ENCODE results near the gene NMT1. TPM values are rescaled to one million over a fixed set of nuclear protein-coding genes. Genes with fewer than 3 reads are reported as not detected.

NMT1 gene
- total and polyA plus RNA-seq, 10 donors: 37.5 to 108 (median 63.9) TPM

GRCh38 chr17:45145035-45145389 is 83.9 kb downstream of the NMT1 start:
- H3K36me3 ChIP-seq: peaks cover 0 to under 1% (median 0%) of the 10 kb centered on the region in 6 donors
- H3K4me3 ChIP-seq: peak overlapping the region in 6 of 8 donors; percentile 27 to 67 (median 46)
- H3K4me1 ChIP-seq: peaks cover 16 to 62% (median 46%) of the 10 kb centered on the region in 6 donors
- H3K27me3 ChIP-seq (replicated peaks in 1 of 7): no peaks in the 10 kb centered on the region
- intact Hi-C loops (cut with DNase I; ENCODE audit: low total_unique reads): no loop called here
- H3K27ac ChIP-seq: peak overlapping the region; percentile 85 to 91 (median 90)
- H3K9me3 ChIP-seq: no peaks in the 10 kb centered on the region
- DNase-seq: peak; percentile 79
- WGBS, 5 donors: 76 to 94% (median 83%) methylated on average over 8 of the region's 8 CpGs
- no peak for TF ChIP-seq POLR2A (IDR thresholded peaks at IDR 0.05)
- no peak for TF ChIP-seq POLR2AphosphoS5 (IDR thresholded peaks at IDR 0.05)
- no peak for TF ChIP-seq CTCF (IDR thresholded peaks at IDR 0.05 in 8 of 11, conservative IDR thresholded peaks at IDR 0.05 in 3 of 11)

GRCh38 chr17:45146166-45146565 is 85.0 kb downstream of the NMT1 start:
- intact Hi-C loops (cut with DNase I; ENCODE audit: low total_unique reads): no loop called here
- Histone ChIP-seq H3K36me3 (no peaks in the 10 kb centered on the region), H3K4me3 (peak overlapping the region in 1 of 8 donors; percentile 73), H3K27me3 (replicated peaks in 1 of 7) (no peaks in the 10 kb centered on the region), H3K27ac (peak overlapping the region in 5 of 8 donors; percentile 95 to 100 (median 99)), H3K9me3 (no peaks in the 10 kb centered on the region), H3K4me1 (peaks cover 25 to 74% (median 54%) of the 10 kb centered on the region in 6 donors)
- TF ChIP-seq CTCF (IDR thresholded peaks at IDR 0.05 in 8 of 11, conservative IDR thresholded peaks at IDR 0.05 in 3 of 11) (no peak), POLR2A (IDR thresholded peaks at IDR 0.05) (no peak), POLR2AphosphoS5 (IDR thresholded peaks at IDR 0.05) (peak in 1 of 3 donors; percentile 21)
- 86 to 90% (median 88%) methylated on average over 10 of the region's 10 CpGs for WGBS, 5 donors
- peak; percentile 81 for DNase-seq

- Histone ChIP-seq H3K4me3 (peak overlapping the region in 7 of 8 donors; percentile 50 to 88 (median 71)), H3K27ac (peak overlapping the region; percentile 95 to 100 (median 99)), H3K4me1 (peaks cover 28 to 77% (median 57%) of the 10 kb centered on the region in 6 donors), H3K27me3 (replicated peaks in 1 of 7) (no peaks in the 10 kb centered on the region), H3K9me3 (no peaks in the 10 kb centered on the region), H3K36me3 (no peaks in the 10 kb centered on the region)
- no peak for TF ChIP-seq POLR2A (IDR thresholded peaks at IDR 0.05)
- TF ChIP-seq POLR2AphosphoS5 (IDR thresholded peaks at IDR 0.05): no peak
- no peak for TF ChIP-seq CTCF (IDR thresholded peaks at IDR 0.05 in 8 of 11, conservative IDR thresholded peaks at IDR 0.05 in 3 of 11)
- DNase-seq: no peak
- intact Hi-C loops (cut with DNase I; ENCODE audit: low total_unique reads): no loop called here
- WGBS, 5 donors: 87 to 91% (median 89%) methylated on average over 4 of the region's 4 CpGs
Measured at GRCh38 chr17:45146592-45146889, 85.4 kb downstream of the NMT1 start.

- H3K4me1 ChIP-seq: peaks cover 33 to 82% (median 62%) of the 10 kb centered on the region in 6 donors
- H3K36me3 ChIP-seq: no peaks in the 10 kb centered on the region
- TF ChIP-seq POLR2AphosphoS5 (IDR thresholded peaks at IDR 0.05) (no peak), CTCF (IDR thresholded peaks at IDR 0.05 in 8 of 11, conservative IDR thresholded peaks at IDR 0.05 in 3 of 11) (no peak), POLR2A (IDR thresholded peaks at IDR 0.05) (no peak)
- intact Hi-C loops (cut with DNase I; ENCODE audit: low total_unique reads): no loop called here
- 11 to 14% (median 13%) methylated on average over 27 to 29 of the region's 29 CpGs for WGBS, 5 donors
- DNase-seq: peak; percentile 90
- H3K27ac ChIP-seq: peak overlapping the region; percentile 95 to 100 (median 99)
- H3K27me3 ChIP-seq (replicated peaks in 1 of 7): no peaks in the 10 kb centered on the region
- no peaks in the 10 kb centered on the region for H3K9me3 ChIP-seq
- peak overlapping the region; percentile 50 to 88 (median 68) for H3K4me3 ChIP-seq
Measured at GRCh38 chr17:45146890-45147580, 85.9 kb downstream of the NMT1 start.

Measured in spleen (tissue), 11 donors.